OCI-LY1 (cell line): ENCODE data around the gene FAM227A.

Source experiments
- EZH2 ChIP-seq: fragments of 200-600 bp; sonication (generic), shearing (Covaris generic); IDR thresholded peaks from 2 replicates; pipeline ENCODE4 v1.8.0; 2017; ENCODE audit warnings: borderline replicate concordance, mixed run types, mild to moderate bottlenecking, antibody characterized with exemption, low read length, moderate library complexity, mixed read lengths
- TF ChIP-seq, protein P1 (sequence below): fragments of 200-600 bp; sonication (generic), shearing (Covaris generic); IDR thresholded peaks from 2 replicates; pipeline ENCODE4 v1.5.1; 2017; ENCODE audit warnings: mild to moderate bottlenecking, antibody characterized with exemption, low read length, moderate library complexity, mixed read lengths

DNA sequence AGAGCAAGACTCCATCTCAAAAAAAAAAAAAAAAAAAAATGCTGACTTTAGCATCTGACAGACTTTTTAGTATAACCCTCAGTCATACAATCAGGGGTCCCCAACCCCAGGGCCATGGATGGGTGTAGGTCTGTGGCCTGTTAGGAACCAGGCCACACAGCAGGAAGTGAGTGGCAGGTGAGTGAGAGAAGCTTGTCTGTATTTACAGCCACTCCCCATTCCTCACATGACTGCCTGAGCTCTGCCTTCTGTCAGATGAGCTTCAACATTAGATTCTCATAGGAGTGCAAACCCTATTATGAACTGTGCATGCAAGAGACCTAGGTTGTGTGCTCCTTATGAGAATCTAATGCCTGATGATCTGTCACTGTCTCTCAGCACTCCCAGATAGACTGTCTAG is 3.3 kb downstream of the FAM227A start:
- TF ChIP-seq, protein P1, sequence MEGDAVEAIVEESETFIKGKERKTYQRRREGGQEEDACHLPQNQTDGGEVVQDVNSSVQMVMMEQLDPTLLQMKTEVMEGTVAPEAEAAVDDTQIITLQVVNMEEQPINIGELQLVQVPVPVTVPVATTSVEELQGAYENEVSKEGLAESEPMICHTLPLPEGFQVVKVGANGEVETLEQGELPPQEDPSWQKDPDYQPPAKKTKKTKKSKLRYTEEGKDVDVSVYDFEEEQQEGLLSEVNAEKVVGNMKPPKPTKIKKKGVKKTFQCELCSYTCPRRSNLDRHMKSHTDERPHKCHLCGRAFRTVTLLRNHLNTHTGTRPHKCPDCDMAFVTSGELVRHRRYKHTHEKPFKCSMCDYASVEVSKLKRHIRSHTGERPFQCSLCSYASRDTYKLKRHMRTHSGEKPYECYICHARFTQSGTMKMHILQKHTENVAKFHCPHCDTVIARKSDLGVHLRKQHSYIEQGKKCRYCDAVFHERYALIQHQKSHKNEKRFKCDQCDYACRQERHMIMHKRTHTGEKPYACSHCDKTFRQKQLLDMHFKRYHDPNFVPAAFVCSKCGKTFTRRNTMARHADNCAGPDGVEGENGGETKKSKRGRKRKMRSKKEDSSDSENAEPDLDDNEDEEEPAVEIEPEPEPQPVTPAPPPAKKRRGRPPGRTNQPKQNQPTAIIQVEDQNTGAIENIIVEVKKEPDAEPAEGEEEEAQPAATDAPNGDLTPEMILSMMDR: no peak
- no peak for TF ChIP-seq EZH2
